Measurements from ENCODE around the gene EML3. TPM values are rescaled to one million over a fixed set of nuclear protein-coding genes. Genes with fewer than 3 reads are reported as not detected.
A peak's percentile ranks its signal among the peaks of the same experiment; 100 is the strongest.

EML3 gene
- total RNA-seq, 1 experiment from 2014 or later = 51.1 TPM

GRCh38 chr11:62615521-62615920 is 2.9 kb upstream of the EML3 start (continued):
- TF ChIP-seq, protein P1, sequence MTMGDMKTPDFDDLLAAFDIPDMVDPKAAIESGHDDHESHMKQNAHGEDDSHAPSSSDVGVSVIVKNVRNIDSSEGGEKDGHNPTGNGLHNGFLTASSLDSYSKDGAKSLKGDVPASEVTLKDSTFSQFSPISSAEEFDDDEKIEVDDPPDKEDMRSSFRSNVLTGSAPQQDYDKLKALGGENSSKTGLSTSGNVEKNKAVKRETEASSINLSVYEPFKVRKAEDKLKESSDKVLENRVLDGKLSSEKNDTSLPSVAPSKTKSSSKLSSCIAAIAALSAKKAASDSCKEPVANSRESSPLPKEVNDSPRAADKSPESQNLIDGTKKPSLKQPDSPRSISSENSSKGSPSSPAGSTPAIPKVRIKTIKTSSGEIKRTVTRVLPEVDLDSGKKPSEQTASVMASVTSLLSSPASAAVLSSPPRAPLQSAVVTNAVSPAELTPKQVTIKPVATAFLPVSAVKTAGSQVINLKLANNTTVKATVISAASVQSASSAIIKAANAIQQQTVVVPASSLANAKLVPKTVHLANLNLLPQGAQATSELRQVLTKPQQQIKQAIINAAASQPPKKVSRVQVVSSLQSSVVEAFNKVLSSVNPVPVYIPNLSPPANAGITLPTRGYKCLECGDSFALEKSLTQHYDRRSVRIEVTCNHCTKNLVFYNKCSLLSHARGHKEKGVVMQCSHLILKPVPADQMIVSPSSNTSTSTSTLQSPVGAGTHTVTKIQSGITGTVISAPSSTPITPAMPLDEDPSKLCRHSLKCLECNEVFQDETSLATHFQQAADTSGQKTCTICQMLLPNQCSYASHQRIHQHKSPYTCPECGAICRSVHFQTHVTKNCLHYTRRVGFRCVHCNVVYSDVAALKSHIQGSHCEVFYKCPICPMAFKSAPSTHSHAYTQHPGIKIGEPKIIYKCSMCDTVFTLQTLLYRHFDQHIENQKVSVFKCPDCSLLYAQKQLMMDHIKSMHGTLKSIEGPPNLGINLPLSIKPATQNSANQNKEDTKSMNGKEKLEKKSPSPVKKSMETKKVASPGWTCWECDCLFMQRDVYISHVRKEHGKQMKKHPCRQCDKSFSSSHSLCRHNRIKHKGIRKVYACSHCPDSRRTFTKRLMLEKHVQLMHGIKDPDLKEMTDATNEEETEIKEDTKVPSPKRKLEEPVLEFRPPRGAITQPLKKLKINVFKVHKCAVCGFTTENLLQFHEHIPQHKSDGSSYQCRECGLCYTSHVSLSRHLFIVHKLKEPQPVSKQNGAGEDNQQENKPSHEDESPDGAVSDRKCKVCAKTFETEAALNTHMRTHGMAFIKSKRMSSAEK (CRISPR knock-in tag; IDR thresholded peaks at IDR 0.05; ENCODE audit: borderline replicate concordance) = no peak
- TF ChIP-seq, protein P2, sequence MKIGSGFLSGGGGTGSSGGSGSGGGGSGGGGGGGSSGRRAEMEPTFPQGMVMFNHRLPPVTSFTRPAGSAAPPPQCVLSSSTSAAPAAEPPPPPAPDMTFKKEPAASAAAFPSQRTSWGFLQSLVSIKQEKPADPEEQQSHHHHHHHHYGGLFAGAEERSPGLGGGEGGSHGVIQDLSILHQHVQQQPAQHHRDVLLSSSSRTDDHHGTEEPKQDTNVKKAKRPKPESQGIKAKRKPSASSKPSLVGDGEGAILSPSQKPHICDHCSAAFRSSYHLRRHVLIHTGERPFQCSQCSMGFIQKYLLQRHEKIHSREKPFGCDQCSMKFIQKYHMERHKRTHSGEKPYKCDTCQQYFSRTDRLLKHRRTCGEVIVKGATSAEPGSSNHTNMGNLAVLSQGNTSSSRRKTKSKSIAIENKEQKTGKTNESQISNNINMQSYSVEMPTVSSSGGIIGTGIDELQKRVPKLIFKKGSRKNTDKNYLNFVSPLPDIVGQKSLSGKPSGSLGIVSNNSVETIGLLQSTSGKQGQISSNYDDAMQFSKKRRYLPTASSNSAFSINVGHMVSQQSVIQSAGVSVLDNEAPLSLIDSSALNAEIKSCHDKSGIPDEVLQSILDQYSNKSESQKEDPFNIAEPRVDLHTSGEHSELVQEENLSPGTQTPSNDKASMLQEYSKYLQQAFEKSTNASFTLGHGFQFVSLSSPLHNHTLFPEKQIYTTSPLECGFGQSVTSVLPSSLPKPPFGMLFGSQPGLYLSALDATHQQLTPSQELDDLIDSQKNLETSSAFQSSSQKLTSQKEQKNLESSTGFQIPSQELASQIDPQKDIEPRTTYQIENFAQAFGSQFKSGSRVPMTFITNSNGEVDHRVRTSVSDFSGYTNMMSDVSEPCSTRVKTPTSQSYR (CRISPR knock-in tag; IDR thresholded peaks at IDR 0.05) = no peak
- no peak for TF ChIP-seq RELA (CRISPR knock-in tag; IDR thresholded peaks at IDR 0.05; ENCODE audit: borderline replicate concordance)
- TF ChIP-seq RORB (CRISPR knock-in tag; IDR thresholded peaks at IDR 0.05) = no peak
- TF ChIP-seq ZNF219 (CRISPR knock-in tag; IDR thresholded peaks at IDR 0.05; ENCODE audit: borderline replicate concordance) = no peak

DNA sequence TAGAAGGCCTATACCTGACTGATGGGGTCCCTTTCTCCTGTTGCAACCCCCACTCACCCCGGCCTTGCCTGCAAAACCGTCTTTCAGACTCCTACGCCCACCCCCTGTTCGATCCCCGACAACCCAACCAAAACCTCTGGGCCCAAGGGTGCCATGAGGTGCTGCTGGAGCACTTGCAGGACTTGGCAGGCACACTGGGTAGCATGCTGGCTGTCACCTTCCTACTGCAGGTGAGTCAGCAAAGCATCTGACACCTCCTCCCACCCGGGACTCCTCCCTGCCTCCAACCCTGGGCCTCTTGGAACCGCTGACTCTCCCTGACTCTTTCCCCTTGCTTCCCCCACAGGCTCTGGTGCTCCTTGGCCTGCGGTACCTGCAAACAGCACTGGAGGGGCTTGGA is 1.7 kb upstream of the EML3 start:
- Mint-ChIP-seq H3K9me3 (no peaks in the 10 kb centered on the region), H3K4me1 (peaks cover 24% of the 10 kb centered on the region), H3K4me3 (no peak overlapping the region), H3K27me3 (ENCODE audit: low read depth) (peaks cover 9% of the 10 kb centered on the region; the same call in 1 of the 2 replicates), H3K36me3 (no peaks in the 10 kb centered on the region), H3K27ac (peak overlapping the region; percentile 41; the same call in 1 of the 2 replicates)
- no peak for ATAC-seq
- DNase-seq (ENCODE audit: low spot score) = no peak
- ChIA-PET POLR2A (no interaction called here), CTCF (interaction anchor here (1.1 kb wide), 1 partner anchor 23 kb away, joined by 5 read pairs; the partner anchor contains the start of gene TUT1)
- TF ChIP-seq MYBL2 (CRISPR knock-in tag; IDR thresholded peaks at IDR 0.05) (no peak), GTF2I (CRISPR knock-in tag; conservative IDR thresholded peaks at IDR 0.05) (no peak), USF1 (CRISPR knock-in tag; IDR thresholded peaks at IDR 0.05) (no peak), KAT7 (CRISPR knock-in tag; IDR thresholded peaks at IDR 0.05; ENCODE audit: borderline replicate concordance) (no peak), PREB (CRISPR knock-in tag; IDR thresholded peaks at IDR 0.05; ENCODE audit: borderline replicate concordance) (no peak), NFATC4 (CRISPR knock-in tag; IDR thresholded peaks at IDR 0.05) (no peak), ZNF425 (CRISPR knock-in tag; conservative IDR thresholded peaks at IDR 0.05) (no peak), RORB (CRISPR knock-in tag; IDR thresholded peaks at IDR 0.05) (no peak), ZNF219 (CRISPR knock-in tag; IDR thresholded peaks at IDR 0.05; ENCODE audit: borderline replicate concordance) (no peak), USF2 (CRISPR knock-in tag; IDR thresholded peaks at IDR 0.05) (no peak), CBFB (CRISPR knock-in tag; IDR thresholded peaks at IDR 0.05; ENCODE audit: low read depth) (no peak), EMX1 (CRISPR knock-in tag; IDR thresholded peaks at IDR 0.05) (no peak), ESRRA (CRISPR knock-in tag; IDR thresholded peaks at IDR 0.05; ENCODE audit: borderline replicate concordance) (no peak)
- TF ChIP-seq, protein P1 (CRISPR knock-in tag; IDR thresholded peaks at IDR 0.05; ENCODE audit: borderline replicate concordance) = no peak
- TF ChIP-seq, protein P3, sequence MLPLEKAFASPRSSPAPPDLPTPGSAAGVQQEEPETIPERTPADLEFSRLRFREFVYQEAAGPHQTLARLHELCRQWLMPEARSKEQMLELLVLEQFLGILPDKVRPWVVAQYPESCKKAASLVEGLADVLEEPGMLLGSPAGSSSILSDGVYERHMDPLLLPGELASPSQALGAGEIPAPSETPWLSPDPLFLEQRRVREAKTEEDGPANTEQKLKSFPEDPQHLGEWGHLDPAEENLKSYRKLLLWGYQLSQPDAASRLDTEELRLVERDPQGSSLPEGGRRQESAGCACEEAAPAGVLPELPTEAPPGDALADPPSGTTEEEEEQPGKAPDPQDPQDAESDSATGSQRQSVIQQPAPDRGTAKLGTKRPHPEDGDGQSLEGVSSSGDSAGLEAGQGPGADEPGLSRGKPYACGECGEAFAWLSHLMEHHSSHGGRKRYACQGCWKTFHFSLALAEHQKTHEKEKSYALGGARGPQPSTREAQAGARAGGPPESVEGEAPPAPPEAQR (CRISPR knock-in tag; IDR thresholded peaks at IDR 0.05) = no peak

All from WTC11 (cell line).